A673 (cell line): Measurements from ENCODE around the gene ESD. TPM values are rescaled to one million over a fixed set of nuclear protein-coding genes. Genes with fewer than 3 reads are reported as not detected.
"Not testable (repeated sequence)": the region's sequence is repeated elsewhere in the genome, so short reads cannot be mapped to it uniquely, and the experiment has no call there.

ENCODE experiments used
- BruUV-seq: library from RNA; stranded (reverse); fragments of 400-500 nt; replicated peaks from 2 replicates; lab custom pipeline; 2021; lab: Mats Ljungman, UMichigan
- CTCF ChIA-PET: fragments of 300-600 bp; sonication (Branson Sonifier 250); formaldehyde crosslinking; loops from one replicate; lab custom pipeline; 2022; ENCODE audit warnings: antibody characterized with exemption; lab: Charles Lee
- POLR2A ChIA-PET: fragments of 300-600 bp; sonication (Branson Sonifier 250); formaldehyde crosslinking; loops from one replicate; lab custom pipeline; 2022; ENCODE audit warnings: antibody characterized with exemption; ENCODE audit not compliant: low non-redundant PET; lab: Charles Lee
- DNase-seq: peaks from one replicate; pipeline ENCODE4 v3.0.0-alpha.2; 2015; ENCODE audit warnings: low spot score
- H3K27ac ChIP-seq: fragments of 200-600 bp; sonication (generic); 2 replicates; pipeline ENCODE4 v1.5.1; 2016; ENCODE audit warnings: mixed run types, low read depth, mild to moderate bottlenecking, mixed read lengths, antibody characterized with exemption, low read length; ENCODE audit not compliant: poor library complexity, severe bottlenecking
- H3K27me3 ChIP-seq: fragments of 200-600 bp; sonication (generic); replicated peaks from 2 replicates; pipeline ENCODE4 v1.6.1; 2017; ENCODE audit warnings: mixed run types, low read depth, mild to moderate bottlenecking, mixed read lengths, antibody characterized with exemption, low read length; ENCODE audit not compliant: insufficient read depth, poor library complexity
- H3K36me3 ChIP-seq: fragments of 200-600 bp; sonication (generic); 2 replicates; pipeline ENCODE4 v1.6.1; 2016; ENCODE audit warnings: mixed run types, mild to moderate bottlenecking, mixed read lengths, antibody characterized with exemption, low read length; ENCODE audit not compliant: insufficient read depth, poor library complexity, severe bottlenecking
- H3K4me1 ChIP-seq: fragments of 200-600 bp; sonication (generic); 2 replicates; pipeline ENCODE4 v1.6.1; 2017; ENCODE audit warnings: mixed run types, mild to moderate bottlenecking, mixed read lengths, antibody characterized with exemption, low read length; ENCODE audit not compliant: insufficient read depth, poor library complexity, severe bottlenecking
- H3K4me3 ChIP-seq: fragments of 200-600 bp; sonication (generic); 2 replicates; pipeline ENCODE4 v1.5.1; 2016; ENCODE audit warnings: low read depth, mixed run types, mild to moderate bottlenecking, mixed read lengths, low read length; ENCODE audit not compliant: poor library complexity, severe bottlenecking
- H3K9me3 ChIP-seq: fragments of 200-600 bp; sonication (generic); 2 replicates; pipeline ENCODE4 v1.6.1; 2016; ENCODE audit warnings: mixed run types, low read depth, mild to moderate bottlenecking, mixed read lengths, antibody characterized with exemption, low read length; ENCODE audit not compliant: poor library complexity, severe bottlenecking
- EZH2 ChIP-seq: fragments of 200-600 bp; sonication (generic); IDR thresholded peaks from 2 replicates; pipeline ENCODE4 v1.6.1; 2017; ENCODE audit warnings: borderline replicate concordance, low read depth, mild to moderate bottlenecking, mixed read lengths, antibody characterized with exemption, low read length; ENCODE audit not compliant: poor library complexity, severe bottlenecking
- intact Hi-C: fragments of 100-400 bp; cut with micrococcal nuclease; formaldehyde crosslinking; loops from one replicate; pipeline ENCODE4 v1.10.0; 2022; ENCODE audit not compliant: unreplicated experiment
- total RNA-seq: library from RNA; stranded (reverse); gene quantifications from 2 replicates; pipeline ENCODE4 v1.2.3, GENCODE V29; 2021
- TF ChIP-seq, protein P1 (sequence below): fragments of 300-800, 200-600 bp; sonication (generic); conservative IDR thresholded peaks from 2 replicates; pipeline ENCODE4 v1.5.1; 2017; ENCODE audit warnings: low read depth, mild to moderate bottlenecking, antibody characterized with exemption, low read length, moderate library complexity, mixed read lengths

Gene ESD
- total RNA-seq, 1 experiment from 2014 or later, result 167 TPM

DNA sequence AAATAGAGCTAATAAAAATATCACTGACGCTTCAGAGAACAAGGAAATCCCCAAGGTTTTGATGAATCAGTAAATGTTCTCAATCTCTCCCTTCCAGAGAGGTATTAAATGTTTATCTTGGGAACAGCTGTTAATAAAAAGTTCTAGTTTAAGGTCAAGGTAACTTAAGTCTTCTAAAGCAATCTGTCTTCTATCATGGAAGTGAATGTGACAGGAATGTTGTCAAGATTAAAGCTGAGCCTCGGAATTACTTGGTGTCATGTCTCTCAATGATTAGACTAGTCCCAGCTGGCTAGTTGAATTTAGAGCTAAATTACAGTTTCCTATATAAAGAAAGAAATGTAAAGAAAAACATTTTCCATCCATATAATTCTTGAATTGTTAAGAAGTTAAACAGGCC is 23.4 kb downstream of the ESD start:
- POLR2A ChIA-PET, result no interaction called here

GRCh38 chr13:46771693-46772092 is 25.3 kb downstream of the ESD start:
- no peak overlapping the region for H3K27ac ChIP-seq
- no peaks in the 10 kb centered on the region for H3K9me3 ChIP-seq
- no peak for DNase-seq
- H3K4me1 ChIP-seq, result no peaks in the 10 kb centered on the region
- CTCF ChIA-PET, result no interaction called here
- POLR2A ChIA-PET, result no interaction called here
- intact Hi-C loops, result no loop called here
- H3K36me3 ChIP-seq, result peaks cover 53% of the 10 kb centered on the region
- BruUV-seq, result no TSS peak
- no peak overlapping the region for H3K4me3 ChIP-seq
- no peaks in the 10 kb centered on the region for H3K27me3 ChIP-seq
- TF ChIP-seq, protein P1, sequence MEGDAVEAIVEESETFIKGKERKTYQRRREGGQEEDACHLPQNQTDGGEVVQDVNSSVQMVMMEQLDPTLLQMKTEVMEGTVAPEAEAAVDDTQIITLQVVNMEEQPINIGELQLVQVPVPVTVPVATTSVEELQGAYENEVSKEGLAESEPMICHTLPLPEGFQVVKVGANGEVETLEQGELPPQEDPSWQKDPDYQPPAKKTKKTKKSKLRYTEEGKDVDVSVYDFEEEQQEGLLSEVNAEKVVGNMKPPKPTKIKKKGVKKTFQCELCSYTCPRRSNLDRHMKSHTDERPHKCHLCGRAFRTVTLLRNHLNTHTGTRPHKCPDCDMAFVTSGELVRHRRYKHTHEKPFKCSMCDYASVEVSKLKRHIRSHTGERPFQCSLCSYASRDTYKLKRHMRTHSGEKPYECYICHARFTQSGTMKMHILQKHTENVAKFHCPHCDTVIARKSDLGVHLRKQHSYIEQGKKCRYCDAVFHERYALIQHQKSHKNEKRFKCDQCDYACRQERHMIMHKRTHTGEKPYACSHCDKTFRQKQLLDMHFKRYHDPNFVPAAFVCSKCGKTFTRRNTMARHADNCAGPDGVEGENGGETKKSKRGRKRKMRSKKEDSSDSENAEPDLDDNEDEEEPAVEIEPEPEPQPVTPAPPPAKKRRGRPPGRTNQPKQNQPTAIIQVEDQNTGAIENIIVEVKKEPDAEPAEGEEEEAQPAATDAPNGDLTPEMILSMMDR, result no peak
- TF ChIP-seq EZH2, result no peak

More for the DNA sequence above, 23.4 kb downstream of the ESD start:
- no peak for DNase-seq
- no peaks in the 10 kb centered on the region for H3K27me3 ChIP-seq
- TF ChIP-seq EZH2, result no peak
- TF ChIP-seq, protein P1, result no peak
- H3K4me1 ChIP-seq, result no peaks in the 10 kb centered on the region
- intact Hi-C loops, result no loop called here
- H3K27ac ChIP-seq, result no peak overlapping the region
- BruUV-seq, result no TSS peak
- H3K36me3 ChIP-seq, result peaks cover 70% of the 10 kb centered on the region
- CTCF ChIA-PET, result no interaction called here
- H3K9me3 ChIP-seq, result no peaks in the 10 kb centered on the region
- no peak overlapping the region for H3K4me3 ChIP-seq

DNA sequence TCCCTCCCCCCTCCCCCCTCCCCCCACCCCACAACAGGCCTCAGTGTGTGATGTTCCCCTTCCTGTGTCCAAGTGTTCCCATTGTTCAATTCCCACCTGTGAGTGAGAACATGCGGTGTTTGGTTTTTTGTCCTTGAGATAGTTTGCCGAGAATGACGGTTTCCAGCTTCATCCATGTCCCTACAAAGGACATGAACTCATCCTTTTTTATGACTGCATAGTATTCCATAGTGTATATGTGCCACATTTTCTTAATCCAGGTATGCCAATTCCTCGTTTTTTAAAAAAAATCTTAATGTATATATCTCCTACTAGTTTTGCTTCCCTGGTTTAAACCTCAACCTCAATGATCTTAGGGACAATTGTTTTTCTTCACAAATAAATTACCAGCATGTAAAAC is 27.0 kb downstream of the ESD start:
- peaks cover 36% of the 10 kb centered on the region for H3K36me3 ChIP-seq
- H3K9me3 ChIP-seq, intact Hi-C loops, H3K27ac ChIP-seq, POLR2A ChIA-PET, BruUV-seq, H3K4me3 ChIP-seq, H3K4me1 ChIP-seq, CTCF ChIA-PET, H3K27me3 ChIP-seq, DNase-seq: not testable (repeated sequence)

GRCh38 chr13:46761866-46762265 is 35.1 kb downstream of the ESD start:
- POLR2A ChIA-PET, result no interaction called here
- no peak overlapping the region for H3K4me3 ChIP-seq
- DNase-seq, result no peak
- no peak for TF ChIP-seq EZH2
- TF ChIP-seq, protein P1, result no peak
- H3K27ac ChIP-seq, result no peak overlapping the region
- intact Hi-C loops, result no loop called here
- H3K9me3 ChIP-seq, result no peaks in the 10 kb centered on the region
- CTCF ChIA-PET, result no interaction called here
- no TSS peak for BruUV-seq
- H3K36me3 ChIP-seq, result no peaks in the 10 kb centered on the region
- H3K4me1 ChIP-seq, result peaks cover 16% of the 10 kb centered on the region
- H3K27me3 ChIP-seq, result no peaks in the 10 kb centered on the region
